Hematopoietic multipotent progenitor cell (in vitro differentiated cells): Measurements from ENCODE around the gene VSTM5. TPM values are rescaled to one million over a fixed set of nuclear protein-coding genes. Genes with fewer than 3 reads are reported as not detected.
"Not testable (repeated sequence)": the region's sequence is repeated elsewhere in the genome, so short reads cannot be mapped to it uniquely, and the experiment has no call there.

Experiments
- DNase-seq, 3 donors: peaks; one replicate each; pipeline ENCODE4 v3.0.0-alpha.2; 2011 to 2015; ENCODE audit warnings: low read depth in 2 of 3, low spot score in 2 of 3
- total RNA-seq: library from RNA; depleted of rRNA; stranded (reverse); fragments of >200 nt; gene quantifications from one replicate; pipeline ENCODE4 v1.2.3, GENCODE V29; 2012

Gene VSTM5, protein sequence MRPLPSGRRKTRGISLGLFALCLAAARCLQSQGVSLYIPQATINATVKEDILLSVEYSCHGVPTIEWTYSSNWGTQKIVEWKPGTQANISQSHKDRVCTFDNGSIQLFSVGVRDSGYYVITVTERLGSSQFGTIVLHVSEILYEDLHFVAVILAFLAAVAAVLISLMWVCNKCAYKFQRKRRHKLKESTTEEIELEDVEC
- total RNA-seq: under 0.01 TPM

DNA sequence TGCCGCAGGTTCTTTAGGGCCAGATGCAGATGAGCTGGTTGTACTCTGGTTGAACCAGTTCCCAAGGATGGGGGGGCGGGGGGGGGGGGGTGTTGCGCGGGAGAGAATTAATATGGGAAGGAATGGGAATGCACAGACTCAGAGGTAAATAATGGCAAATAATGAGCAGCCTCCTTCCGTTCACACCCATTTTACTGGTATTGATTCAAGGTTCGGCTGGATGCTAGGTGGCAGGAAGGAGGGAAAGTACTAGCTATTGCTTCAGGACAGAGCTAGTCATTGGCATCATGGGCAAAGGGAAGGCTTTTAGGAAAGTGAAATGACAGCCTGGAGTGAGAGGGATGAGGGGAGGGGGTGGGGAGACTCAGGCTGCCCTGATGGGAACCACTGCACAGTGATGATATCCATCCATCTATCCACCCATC is at the start of gene VSTM5:
Gene VSTM5, minus strand, starts transcription at position 25 of the 425 bp plus-strand sequence. CDS start 116 bp downstream, outside the sequence.
- DNase-seq: no peak

DNA sequence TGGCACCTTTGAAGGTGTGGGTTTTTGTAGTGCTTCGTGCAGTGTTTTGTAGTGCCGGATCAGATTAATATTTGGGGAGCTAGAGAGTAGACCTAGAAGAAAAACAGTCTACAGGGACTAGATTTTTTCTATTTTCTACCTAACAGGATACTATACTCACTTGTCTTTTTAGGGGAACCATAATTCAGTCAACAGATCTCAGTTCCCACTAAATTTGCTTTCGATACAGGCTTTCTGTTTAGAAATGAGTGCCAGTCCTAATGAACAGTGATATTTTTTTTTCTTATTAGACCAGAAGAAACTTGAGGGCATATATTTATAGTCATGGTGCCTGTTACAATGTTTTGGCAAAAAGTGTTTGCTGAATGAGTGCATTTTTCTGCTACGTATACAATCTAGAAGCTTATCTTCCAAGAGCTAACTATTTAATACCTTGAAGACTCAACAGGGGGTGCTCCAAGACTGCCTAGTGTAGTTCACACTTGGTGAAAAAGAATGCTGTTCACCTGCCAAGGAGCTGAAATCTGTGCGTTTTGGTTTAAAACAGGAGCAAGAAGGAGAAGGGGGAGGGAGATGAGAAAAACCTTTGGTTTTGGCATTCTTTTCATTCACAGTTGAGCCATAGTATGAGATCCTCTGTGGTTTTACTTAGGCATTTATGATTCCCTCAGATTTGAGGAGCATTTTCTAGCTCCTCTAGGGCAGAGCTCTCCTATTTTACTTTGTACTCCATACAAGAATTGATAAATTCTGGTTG is 44.9 kb upstream of the VSTM5 start:
- DNase-seq: peak in 2 of 3 donors; percentile 12 to 53

DNA sequence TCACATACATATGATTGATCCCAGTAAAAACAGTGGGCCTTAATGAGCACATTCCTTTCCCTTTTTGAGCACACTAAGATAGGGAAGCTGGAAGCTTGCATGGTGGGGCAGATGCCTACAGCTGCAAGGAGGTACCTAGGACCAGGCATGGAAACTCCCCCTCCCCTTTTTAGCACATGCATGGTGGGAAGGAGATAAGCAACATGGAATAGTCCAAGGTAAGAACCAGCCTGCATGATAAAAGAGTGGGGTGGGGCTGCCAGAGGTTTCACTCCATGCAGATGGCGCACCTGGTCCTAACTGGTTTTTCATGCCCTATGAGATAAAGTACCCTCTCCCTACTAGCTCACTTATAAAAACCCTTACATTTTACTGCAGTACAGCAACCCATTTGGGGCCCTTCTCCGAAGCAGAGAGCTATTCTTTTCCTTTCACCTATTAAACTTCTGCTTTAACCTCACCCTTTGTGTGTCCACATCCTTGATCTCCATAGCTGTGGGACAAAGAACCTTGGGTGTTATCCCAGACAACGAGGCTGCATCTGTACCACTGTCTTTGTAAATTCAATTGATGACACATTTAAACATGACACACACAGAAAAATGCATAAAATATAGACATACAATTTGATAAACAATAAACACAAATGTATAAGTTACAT is 40.1 kb upstream of the VSTM5 start:
- no peak for DNase-seq

DNA sequence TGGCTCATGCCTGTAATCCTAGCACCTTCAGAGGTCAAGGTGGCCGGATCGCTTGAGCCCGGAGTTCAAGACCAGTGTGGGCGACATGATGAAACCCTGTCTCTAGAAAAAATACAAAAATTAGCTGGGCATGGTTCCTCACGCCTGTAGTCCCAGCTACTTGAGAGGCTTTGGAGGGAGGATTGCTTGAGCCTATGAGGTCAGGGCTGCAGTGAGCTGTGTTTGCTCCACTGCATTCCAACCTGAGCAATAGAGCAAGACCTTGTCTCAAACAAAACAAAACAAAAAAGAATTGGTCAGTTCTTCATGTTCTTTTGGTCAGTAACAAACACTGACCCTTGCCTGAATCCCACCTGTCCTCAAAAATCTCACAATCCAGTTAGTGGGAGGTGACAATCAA is 36.7 kb upstream of the VSTM5 start:
- no peak for DNase-seq

DNA sequence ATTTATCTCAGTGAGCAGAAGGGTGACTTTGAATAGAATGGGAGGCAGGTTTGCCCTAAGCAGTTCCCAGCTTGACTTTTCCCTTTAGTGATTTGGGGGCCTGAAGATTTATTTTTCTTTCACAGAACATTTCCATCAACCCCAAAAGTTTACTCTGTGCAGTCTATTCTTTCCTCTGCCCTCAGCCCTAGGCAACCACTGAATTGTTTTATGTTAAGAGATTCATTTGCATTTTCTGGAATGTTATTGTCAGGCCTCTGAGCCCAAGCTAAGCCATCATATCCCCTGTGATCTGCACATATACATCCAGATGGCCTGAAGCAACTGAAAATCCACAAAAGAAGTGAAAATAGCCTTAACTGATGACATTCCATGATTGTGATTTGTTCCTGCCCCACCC is 28.7 kb upstream of the VSTM5 start:
- DNase-seq: not testable (repeated sequence)

DNA sequence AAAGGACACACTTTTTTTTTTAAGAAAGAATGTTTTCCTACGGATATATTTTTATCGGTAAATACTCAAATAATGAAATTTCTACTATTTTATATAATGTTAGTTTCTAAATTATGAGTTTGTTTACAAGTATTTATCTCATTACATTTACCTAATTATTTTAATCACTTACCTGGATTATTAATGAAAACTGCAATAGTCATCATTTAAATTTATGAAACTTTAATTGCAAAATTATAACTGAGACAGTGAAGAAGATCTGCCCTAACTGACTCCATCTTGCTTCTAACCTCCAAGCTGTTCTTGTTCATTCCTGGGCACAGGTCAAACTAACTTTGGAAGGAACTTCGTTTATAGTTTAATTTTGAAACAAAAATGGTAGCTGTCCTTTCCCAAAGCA is 25.2 kb upstream of the VSTM5 start:
- no peak for DNase-seq

DNA sequence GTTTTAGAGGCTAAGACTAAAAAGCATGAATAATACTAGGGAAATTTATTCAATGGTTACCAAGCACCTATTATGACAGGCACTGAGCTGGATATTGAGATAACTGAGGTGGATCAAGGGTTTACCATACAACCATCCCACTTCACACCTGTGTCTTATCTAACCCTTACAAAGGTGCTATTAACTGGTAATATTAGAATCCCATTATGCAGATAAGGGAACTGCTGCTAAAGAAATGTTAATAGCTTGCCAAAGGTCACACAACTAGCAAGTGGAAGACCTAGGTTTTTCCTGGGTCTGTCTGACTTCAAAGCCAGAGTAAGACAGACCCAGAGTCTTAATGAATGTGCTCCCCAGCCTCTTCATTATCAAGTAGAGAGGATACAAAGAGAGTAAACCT is 21.1 kb upstream of the VSTM5 start:
- DNase-seq: no peak

DNA sequence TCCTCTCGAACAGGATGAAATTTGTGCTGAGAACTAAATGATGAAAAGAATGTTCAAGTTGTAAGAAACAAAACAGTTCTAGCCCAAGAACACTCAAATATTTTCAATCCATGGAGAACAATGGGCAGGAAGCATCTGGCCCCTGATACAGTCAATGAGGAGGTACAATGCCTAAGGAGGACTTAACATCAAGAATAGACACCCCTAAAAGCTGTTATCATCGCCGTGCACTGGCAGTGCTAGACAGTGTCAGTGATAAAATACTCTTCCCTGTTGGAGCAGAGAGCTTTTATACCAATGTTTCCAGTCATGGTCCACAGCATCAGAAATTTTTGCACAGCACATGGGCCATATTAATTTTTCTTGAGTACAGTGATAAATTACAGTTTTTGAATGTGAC is 20.2 kb upstream of the VSTM5 start:
- DNase-seq: no peak

DNA sequence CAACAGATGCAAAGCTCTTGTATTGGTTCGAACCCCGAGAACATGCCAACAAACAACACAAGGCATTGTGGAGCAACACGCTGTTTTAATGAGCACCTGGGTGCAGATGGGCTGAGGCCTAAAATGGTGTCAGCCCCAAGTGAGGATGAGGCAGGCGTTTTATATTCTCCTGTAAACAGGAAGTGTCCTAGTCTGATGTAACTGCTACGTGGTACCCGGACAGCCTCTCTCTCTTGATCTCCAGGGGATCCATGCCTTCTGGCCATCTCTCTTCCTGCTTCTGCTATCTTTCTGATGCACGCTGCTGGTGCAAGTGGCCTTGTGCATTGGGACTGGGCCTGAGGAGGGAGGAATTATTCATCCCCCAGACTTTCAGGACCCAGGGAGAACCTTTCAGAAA is 19.4 kb upstream of the VSTM5 start:
- DNase-seq: no peak

DNA sequence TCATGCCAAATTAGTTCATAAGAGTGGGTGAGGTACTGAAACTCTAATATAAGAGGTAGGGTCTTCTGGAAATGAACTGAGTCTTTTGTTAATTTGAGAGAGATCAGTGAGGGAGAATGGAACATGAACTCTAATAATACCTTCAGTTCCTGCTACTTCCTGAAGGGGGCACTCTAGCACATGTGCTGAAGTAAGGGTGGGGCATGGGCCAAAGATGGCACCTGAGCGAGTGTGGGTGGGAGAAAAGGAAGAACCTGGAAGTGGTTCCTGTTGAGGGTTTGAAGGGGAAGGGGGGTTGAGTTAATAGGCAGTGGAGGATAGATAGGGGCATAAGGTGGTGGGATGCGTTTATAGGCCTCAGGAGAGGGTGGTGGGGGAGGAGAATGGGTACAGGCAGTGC is 18.0 kb upstream of the VSTM5 start:
- DNase-seq: not testable (repeated sequence)

DNA sequence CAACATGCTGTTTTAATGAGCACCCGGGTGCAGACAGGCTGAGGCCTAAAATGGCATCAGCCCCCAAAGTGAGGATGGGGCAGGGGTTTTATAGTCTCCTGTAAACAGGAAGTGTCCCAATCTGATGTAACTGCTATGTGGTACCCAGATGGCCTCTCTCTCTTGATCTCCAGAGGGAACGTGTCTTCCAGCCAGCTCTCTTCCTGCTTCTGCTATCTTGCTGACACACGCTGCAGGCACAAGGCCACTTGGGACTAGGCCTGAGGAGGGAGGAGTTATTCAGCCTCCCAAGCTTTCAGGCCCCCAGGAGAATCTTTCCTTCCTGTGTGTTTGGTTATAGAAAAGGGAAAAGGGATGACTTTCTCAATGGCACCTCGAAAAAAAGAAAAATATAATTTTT is 11.4 kb upstream of the VSTM5 start:
- no peak for DNase-seq

DNA sequence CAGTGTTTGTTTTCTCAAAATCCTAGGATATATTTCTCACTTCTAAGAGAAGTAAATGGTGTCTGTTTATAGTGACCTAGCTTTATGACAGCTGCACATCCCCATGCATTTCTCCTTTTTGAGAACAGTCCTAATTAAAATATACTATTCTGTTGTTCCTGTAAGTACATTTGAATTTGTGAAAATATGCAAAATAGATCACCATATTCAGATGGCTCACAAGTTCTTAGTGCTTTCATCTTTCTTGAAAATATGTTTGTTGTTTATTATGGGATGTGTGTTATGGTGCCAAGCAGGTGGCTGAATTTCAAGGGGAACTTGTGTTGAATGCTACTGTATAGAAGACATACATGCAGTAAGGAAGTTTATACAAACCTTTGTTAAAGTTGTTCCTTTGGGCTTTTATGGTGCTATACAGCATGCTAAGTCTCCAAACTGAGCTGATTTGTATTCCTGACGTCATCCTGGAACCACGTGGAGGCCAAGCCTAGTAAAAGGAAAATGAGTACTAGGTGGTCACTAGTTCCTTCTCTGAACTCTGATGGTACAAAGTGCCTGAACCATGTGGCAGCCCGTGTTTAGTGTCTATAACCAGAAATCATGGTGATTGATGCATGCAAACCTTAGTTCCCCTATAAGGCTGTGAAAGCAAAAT is 7.8 kb upstream of the VSTM5 start:
- DNase-seq: no peak

DNA sequence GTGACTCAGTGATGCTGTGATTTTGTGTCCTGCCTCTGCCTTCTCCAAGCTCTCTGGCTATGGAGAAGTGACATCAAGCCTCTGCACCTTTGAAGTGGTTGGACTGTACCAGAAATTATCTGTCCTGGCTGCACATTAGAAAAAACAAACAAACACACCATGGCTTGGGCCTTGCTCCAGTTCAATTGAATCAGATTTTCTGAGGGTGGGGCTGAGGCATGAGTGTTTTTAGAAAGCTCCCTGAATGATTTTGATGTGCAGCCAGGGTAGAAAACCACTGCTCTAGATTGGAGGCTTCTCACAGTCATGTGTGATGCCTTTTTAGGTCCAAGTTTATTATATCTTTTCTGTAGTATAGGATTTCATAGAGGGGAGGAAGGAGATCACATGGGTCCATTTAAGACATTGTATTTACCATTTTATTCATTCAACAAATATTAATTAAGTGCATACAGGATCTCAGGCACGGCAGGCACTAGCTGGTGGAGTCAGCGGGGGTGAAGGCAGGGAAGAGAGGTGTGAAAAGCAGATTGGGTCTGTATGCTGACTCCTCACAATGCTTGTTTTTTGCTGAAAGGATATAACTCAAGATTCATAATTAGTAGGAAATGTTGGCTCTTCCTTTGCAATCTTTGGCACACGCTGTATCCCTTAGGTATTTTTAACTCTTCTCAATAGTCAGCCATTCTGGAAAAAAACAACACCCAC is 7.1 kb upstream of the VSTM5 start:
- no peak for DNase-seq

DNA sequence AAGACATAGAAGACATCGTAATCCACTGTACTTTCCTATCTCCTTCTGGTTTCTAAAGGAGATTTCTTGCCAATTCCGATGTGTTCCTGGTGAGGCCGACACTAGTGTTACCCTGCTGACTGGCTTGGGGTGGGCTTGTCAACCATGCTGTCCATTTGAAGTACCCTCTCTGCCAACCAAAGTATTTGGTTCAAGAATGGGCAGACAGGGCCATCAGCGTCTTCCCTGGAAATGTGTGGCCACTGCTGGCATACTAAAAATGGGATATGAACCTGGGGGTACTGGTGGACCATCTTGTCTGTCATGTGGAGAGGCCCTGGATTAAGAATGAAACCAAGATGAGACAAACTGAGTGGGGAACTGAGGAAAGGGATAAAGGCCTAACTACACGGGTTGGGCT is 1.8 kb upstream of the VSTM5 start:
- DNase-seq: no peak

DNA sequence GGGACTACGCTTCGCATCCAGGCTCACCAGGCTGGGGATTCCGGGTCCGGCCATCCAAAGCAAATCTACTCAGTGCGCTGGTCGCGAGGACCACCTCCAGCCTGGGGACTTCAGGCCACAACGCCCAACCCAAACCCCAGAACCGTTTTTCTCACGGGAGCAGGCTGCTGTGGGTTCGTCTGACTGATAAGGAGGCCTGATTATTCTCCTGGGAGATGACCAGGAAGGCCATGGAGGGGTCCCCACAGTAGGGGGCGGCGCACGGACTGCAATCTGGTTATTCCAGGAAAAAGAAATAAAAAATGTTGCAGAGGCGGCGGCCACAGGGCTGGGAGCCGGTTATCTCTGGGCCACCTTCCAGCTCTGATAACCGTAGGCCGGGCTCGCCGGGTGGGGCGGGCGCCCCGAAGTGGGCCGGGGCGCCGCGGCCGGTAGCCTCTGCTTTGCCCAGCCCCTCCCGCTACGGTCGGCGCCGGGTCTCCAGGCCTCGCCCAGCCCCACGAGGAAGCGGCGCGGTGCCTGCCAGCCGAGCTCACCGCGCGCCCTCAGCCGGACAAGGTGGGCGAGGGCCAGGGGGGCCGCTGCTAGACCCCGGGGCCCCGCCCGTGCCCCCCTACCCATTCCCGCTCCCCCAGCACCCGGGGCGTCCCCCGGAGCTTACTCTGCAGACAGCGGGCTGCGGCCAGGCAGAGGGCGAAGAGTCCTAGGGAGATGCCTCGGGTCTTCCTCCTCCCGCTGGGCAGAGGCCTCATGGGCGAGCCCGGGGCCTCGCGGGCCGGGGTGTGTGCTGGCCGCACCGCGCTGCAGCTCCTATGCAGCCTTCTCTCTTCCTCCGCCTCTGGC is 446 bp downstream of the VSTM5 start:
- DNase-seq: peak in 2 of 3 donors; percentile 18 to 36

DNA sequence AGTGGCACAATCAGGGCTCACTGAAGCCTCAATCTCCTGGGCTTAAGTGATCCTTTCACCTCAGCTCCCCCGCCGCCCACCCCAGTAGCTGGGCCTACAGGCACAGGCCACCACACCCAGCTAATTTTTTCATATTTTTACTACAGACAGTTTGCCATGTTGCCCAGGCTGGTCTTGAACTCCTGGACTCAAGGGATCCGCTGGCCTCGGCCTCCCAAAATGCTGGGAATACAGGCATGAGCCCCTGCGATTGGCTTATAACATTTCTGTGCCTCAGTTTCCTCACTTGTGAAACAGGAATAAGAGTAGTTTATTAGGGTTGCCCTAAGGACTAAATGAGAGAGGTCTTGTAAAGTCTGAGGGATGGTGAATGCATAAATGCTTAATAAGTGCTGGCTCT is 1.2 kb downstream of the VSTM5 start:
- no peak for DNase-seq

DNA sequence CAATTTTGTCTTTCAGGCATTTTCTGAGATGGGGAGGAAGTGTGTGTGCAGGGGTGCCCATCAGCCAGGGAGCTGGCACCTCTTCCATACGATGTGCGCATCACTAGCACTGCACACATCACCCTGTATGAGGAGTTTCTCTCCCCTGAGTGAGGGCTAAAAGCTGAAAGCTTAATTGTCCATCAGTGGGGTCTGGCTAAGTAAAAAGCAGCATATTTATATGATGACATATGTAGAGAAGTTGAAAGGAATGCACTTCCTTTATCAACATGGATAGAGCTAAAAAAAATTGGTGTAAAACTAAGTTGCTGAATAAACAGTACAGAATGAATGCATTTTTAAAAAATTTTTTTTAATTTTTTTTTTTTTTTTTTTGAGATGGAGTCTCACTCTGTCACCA is 4.0 kb downstream of the VSTM5 start:
- DNase-seq: no peak

DNA sequence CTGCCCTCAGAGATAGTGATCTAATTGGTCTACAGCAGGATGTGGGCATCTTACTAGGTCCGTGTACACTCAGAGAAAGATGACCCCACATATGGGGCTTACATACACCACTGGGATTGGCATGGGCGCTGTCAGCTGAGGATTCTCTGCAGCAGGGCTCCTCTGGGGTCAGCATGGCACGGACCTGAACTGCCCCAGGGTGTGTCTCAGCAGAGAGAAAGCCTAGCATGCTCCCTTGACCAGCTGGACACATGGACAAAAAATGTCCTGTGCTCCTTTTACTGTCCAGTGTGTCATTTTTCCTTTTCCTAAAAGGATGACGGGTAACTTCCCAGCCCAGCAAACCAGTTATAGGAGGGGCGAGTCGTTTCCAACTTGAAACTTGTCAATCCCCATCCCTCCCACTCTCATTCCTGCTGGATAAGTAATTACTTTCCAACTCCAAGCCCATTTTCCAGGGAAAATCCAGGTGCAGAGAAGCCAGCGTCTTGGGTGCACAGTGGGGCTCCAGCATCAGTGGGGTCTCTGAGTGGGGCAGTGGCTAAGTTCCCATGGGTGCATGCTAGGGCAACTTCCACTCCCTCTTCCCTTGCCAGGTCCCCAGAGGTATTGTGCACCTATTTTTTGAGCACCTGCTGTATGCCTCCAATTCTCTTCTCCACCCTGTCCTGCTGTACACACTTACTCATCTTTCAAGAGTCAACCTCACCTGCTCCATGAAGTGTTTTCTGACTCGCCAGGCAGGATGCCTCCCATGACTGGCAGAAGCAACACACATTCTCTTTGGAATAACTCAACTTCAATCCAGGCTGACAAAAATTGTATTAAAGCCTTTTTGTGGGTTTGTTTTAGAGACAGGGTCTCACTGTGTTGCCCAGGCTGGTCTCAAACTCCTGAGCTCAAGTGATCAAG is 5.0 kb downstream of the VSTM5 start:
- DNase-seq: no peak

DNA sequence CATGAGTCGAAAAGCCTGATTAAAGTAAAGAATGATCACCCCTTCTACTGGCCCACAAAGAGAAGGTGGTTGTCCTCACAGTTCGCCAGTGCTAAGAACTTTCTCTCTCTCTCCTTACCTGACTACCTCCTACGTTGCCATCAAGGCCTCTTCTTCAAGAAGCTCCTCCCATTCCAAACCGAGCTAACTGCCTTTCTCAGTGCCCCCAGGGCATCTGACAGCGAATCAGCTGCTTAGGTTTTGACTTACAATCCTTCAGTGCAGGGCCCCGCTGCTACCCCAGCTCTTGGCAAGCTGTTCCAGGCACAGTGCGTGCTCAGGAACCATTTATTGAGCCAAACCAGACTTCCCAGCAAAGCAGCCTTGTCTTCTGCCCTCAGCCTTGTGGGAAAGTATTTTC is 5.8 kb downstream of the VSTM5 start:
- DNase-seq: no peak
